ENCODE results near the gene SNX13.

Gene SNX13

GRCh38 chr7:17902599-17902998 lies 37.7 kb downstream of the SNX13 start:
- Histone ChIP-seq H2BK12ac (ENCODE audit: low read length in 2 of 2) (no peak overlapping the region), H3K4me1 (ENCODE audit: control insufficient read depth, insufficient read depth, low read depth, low read length) (peaks cover 3% of the 10 kb centered on the region), H3K36me3 (ENCODE audit: control insufficient read depth in 1 of 2, insufficient read depth in 2 of 2, low read depth in 1 of 2, low read length in 2 of 2) (no peaks in the 10 kb centered on the region), H2BK5ac (ENCODE audit: low read depth, low read length, poor library complexity, severe bottlenecking) (no peak overlapping the region), H2AK5ac (ENCODE audit: low read length, severe bottlenecking) (no peak overlapping the region), H3K23ac (ENCODE audit: low read length in 2 of 2) (no peak overlapping the region), H2AFZ (ENCODE audit: low read depth, low read length) (no peak overlapping the region), H4K91ac (ENCODE audit: low read length) (no peak overlapping the region), H2BK15ac (ENCODE audit: low read depth, poor library complexity, severe bottlenecking) (no peak overlapping the region), H2BK120ac (ENCODE audit: low read depth, low read length) (no peak overlapping the region), H3K27ac (ENCODE audit: low read length, poor library complexity, severe bottlenecking) (no peak overlapping the region), H3K4ac (ENCODE audit: low read depth in 1 of 2, low read length in 2 of 2) (no peak overlapping the region), H3K4me2 (ENCODE audit: low read length, poor library complexity, severe bottlenecking) (no peak overlapping the region), H3K18ac (ENCODE audit: low read depth in 1 of 2, low read length in 2 of 2) (no peak overlapping the region), H3K14ac (ENCODE audit: low read length in 2 of 2) (no peak overlapping the region), H3K9ac (ENCODE audit: low read length) (no peak overlapping the region), H3K9me3 (ENCODE audit: control insufficient read depth, low read length) (no peaks in the 10 kb centered on the region), H3K4me3 (ENCODE audit: insufficient read depth in 1 of 2, low read depth in 1 of 2, low read length in 2 of 2) (no peak overlapping the region), H3K27me3 (ENCODE audit: control insufficient read depth in 1 of 2, insufficient read depth in 1 of 2, low read length in 2 of 2) (no peaks in the 10 kb centered on the region), H4K8ac (ENCODE audit: low read length) (no peak overlapping the region), H3K79me1 (replicated peaks; ENCODE audit: low read length, poor library complexity, severe bottlenecking) (peaks cover 32% of the 10 kb centered on the region)
- DNase-seq, result no peak
- 84% methylated on average over 4 of the region's 5 CpGs for WGBS

GRCh38 chr7:17900464-17900863 lies 39.8 kb downstream of the SNX13 start:
- Histone ChIP-seq H3K9me3 (ENCODE audit: control insufficient read depth, low read length) (no peaks in the 10 kb centered on the region), H3K27me3 (ENCODE audit: control insufficient read depth in 1 of 2, insufficient read depth in 1 of 2, low read length in 2 of 2) (no peaks in the 10 kb centered on the region), H4K8ac (ENCODE audit: low read length) (no peak overlapping the region), H2BK120ac (ENCODE audit: low read depth, low read length) (no peak overlapping the region), H2AFZ (ENCODE audit: low read depth, low read length) (no peak overlapping the region), H3K4me2 (ENCODE audit: low read length, poor library complexity, severe bottlenecking) (no peak overlapping the region), H4K91ac (ENCODE audit: low read length) (no peak overlapping the region), H2AK5ac (ENCODE audit: low read length, severe bottlenecking) (no peak overlapping the region), H3K4ac (ENCODE audit: low read depth in 1 of 2, low read length in 2 of 2) (no peak overlapping the region), H3K23ac (ENCODE audit: low read length in 2 of 2) (no peak overlapping the region), H3K14ac (ENCODE audit: low read length in 2 of 2) (no peak overlapping the region), H2BK15ac (ENCODE audit: low read depth, poor library complexity, severe bottlenecking) (no peak overlapping the region), H3K9ac (ENCODE audit: low read length) (no peak overlapping the region), H3K18ac (ENCODE audit: low read depth in 1 of 2, low read length in 2 of 2) (no peak overlapping the region), H3K36me3 (ENCODE audit: control insufficient read depth in 1 of 2, insufficient read depth in 2 of 2, low read depth in 1 of 2, low read length in 2 of 2) (peaks cover 0 to 8% of the 10 kb centered on the region in 2 experiments), H3K4me1 (ENCODE audit: control insufficient read depth, insufficient read depth, low read depth, low read length) (peaks cover 3% of the 10 kb centered on the region), H3K27ac (ENCODE audit: low read length, poor library complexity, severe bottlenecking) (no peak overlapping the region), H2BK12ac (ENCODE audit: low read length in 2 of 2) (no peak overlapping the region), H3K79me1 (replicated peaks; ENCODE audit: low read length, poor library complexity, severe bottlenecking) (peaks cover 27% of the 10 kb centered on the region), H3K4me3 (ENCODE audit: insufficient read depth in 1 of 2, low read depth in 1 of 2, low read length in 2 of 2) (no peak overlapping the region), H2BK5ac (ENCODE audit: low read depth, low read length, poor library complexity, severe bottlenecking) (no peak overlapping the region)
- DNase-seq, result no peak
- 95% methylated on average over 1 of the region's 1 CpG for WGBS

- H3K27ac ChIP-seq (ENCODE audit: low read length, poor library complexity, severe bottlenecking), result no peak overlapping the region
- no peak overlapping the region for H4K91ac ChIP-seq (ENCODE audit: low read length)
- H3K27me3 ChIP-seq (ENCODE audit: control insufficient read depth in 1 of 2, insufficient read depth in 1 of 2, low read length in 2 of 2), result no peaks in the 10 kb centered on the region
- no peak overlapping the region for H2AFZ ChIP-seq (ENCODE audit: low read depth, low read length)
- H3K36me3 ChIP-seq (ENCODE audit: control insufficient read depth in 1 of 2, insufficient read depth in 2 of 2, low read depth in 1 of 2, low read length in 2 of 2), result peaks cover 0 to 11% of the 10 kb centered on the region in 2 experiments
- H2BK12ac ChIP-seq (ENCODE audit: low read length in 2 of 2), result no peak overlapping the region
- no peak overlapping the region for H2AK5ac ChIP-seq (ENCODE audit: low read length, severe bottlenecking)
- no peak overlapping the region for H2BK120ac ChIP-seq (ENCODE audit: low read depth, low read length)
- H3K4me2 ChIP-seq (ENCODE audit: low read length, poor library complexity, severe bottlenecking), result no peak overlapping the region
- H4K8ac ChIP-seq (ENCODE audit: low read length), result no peak overlapping the region
- no peak for DNase-seq
- H3K4me3 ChIP-seq (ENCODE audit: insufficient read depth in 1 of 2, low read depth in 1 of 2, low read length in 2 of 2), result no peak overlapping the region
- no peak overlapping the region for H3K9ac ChIP-seq (ENCODE audit: low read length)
- no peaks in the 10 kb centered on the region for H3K9me3 ChIP-seq (ENCODE audit: control insufficient read depth, low read length)
- H3K23ac ChIP-seq (ENCODE audit: low read length in 2 of 2), result no peak overlapping the region
- H2BK15ac ChIP-seq (ENCODE audit: low read depth, poor library complexity, severe bottlenecking), result no peak overlapping the region
- no peak overlapping the region for H3K14ac ChIP-seq (ENCODE audit: low read length in 2 of 2)
- H2BK5ac ChIP-seq (ENCODE audit: low read depth, low read length, poor library complexity, severe bottlenecking), result no peak overlapping the region
- 100% methylated on average over 1 of the region's 4 CpGs for WGBS
- peaks cover 29% of the 10 kb centered on the region for H3K79me1 ChIP-seq (replicated peaks; ENCODE audit: low read length, poor library complexity, severe bottlenecking)
- no peak overlapping the region for H3K4ac ChIP-seq (ENCODE audit: low read depth in 1 of 2, low read length in 2 of 2)
- H3K18ac ChIP-seq (ENCODE audit: low read depth in 1 of 2, low read length in 2 of 2), result no peak overlapping the region
- H3K4me1 ChIP-seq (ENCODE audit: control insufficient read depth, insufficient read depth, low read depth, low read length), result peaks cover 3% of the 10 kb centered on the region
These were observed 42.2 kb downstream of the SNX13 start for GRCh38 chr7:17898111-17898510.

- 100% methylated on average over 1 of the region's 2 CpGs for WGBS
These were observed 53.0 kb downstream of the SNX13 start for GRCh38 chr7:17887286-17887685.

More at GRCh38 chr7:17887286-17887685, 53.0 kb downstream of the SNX13 start:
- no peak overlapping the region for H3K14ac ChIP-seq (ENCODE audit: low read length in 2 of 2)
- H2BK120ac ChIP-seq (ENCODE audit: low read depth, low read length), result no peak overlapping the region
- no peak overlapping the region for H3K9ac ChIP-seq (ENCODE audit: low read length)
- no peak overlapping the region for H3K4me2 ChIP-seq (ENCODE audit: low read length, poor library complexity, severe bottlenecking)
- no peak overlapping the region for H2AFZ ChIP-seq (ENCODE audit: low read depth, low read length)
- H2BK12ac ChIP-seq (ENCODE audit: low read length in 2 of 2), result no peak overlapping the region
- H3K18ac ChIP-seq (ENCODE audit: low read depth in 1 of 2, low read length in 2 of 2), result no peak overlapping the region
- H2BK15ac ChIP-seq (ENCODE audit: low read depth, poor library complexity, severe bottlenecking), result no peak overlapping the region
- no peak overlapping the region for H3K4ac ChIP-seq (ENCODE audit: low read depth in 1 of 2, low read length in 2 of 2)
- H3K36me3 ChIP-seq (ENCODE audit: control insufficient read depth in 1 of 2, insufficient read depth in 2 of 2, low read depth in 1 of 2, low read length in 2 of 2), result peaks cover 7 to 86% of the 10 kb centered on the region in 2 experiments
- H3K27ac ChIP-seq (ENCODE audit: low read length, poor library complexity, severe bottlenecking), result no peak overlapping the region
- no peak overlapping the region for H4K8ac ChIP-seq (ENCODE audit: low read length)
- no peak overlapping the region for H3K23ac ChIP-seq (ENCODE audit: low read length in 2 of 2)
- no peak overlapping the region for H4K91ac ChIP-seq (ENCODE audit: low read length)
- H3K79me1 ChIP-seq (replicated peaks; ENCODE audit: low read length, poor library complexity, severe bottlenecking), result no peaks in the 10 kb centered on the region
- no peak overlapping the region for H2AK5ac ChIP-seq (ENCODE audit: low read length, severe bottlenecking)
- no peak overlapping the region for H3K4me3 ChIP-seq (ENCODE audit: insufficient read depth in 1 of 2, low read depth in 1 of 2, low read length in 2 of 2)
- no peak overlapping the region for H2BK5ac ChIP-seq (ENCODE audit: low read depth, low read length, poor library complexity, severe bottlenecking)
- no peaks in the 10 kb centered on the region for H3K4me1 ChIP-seq (ENCODE audit: control insufficient read depth, insufficient read depth, low read depth, low read length)
- no peak for DNase-seq
- H3K27me3 ChIP-seq (ENCODE audit: control insufficient read depth in 1 of 2, insufficient read depth in 1 of 2, low read length in 2 of 2), result no peaks in the 10 kb centered on the region
- H3K9me3 ChIP-seq (ENCODE audit: control insufficient read depth, low read length), result no peaks in the 10 kb centered on the region
